B cell (primary cell): ENCODE data around the gene FBN2. TPM values are rescaled to one million over a fixed set of nuclear protein-coding genes. Genes with fewer than 3 reads are reported as not detected.

ENCODE experiments used
- ATAC-seq: fragments of 200-7000 bp; cut with Tn5 transposase; one replicate; pipeline ENCODE4 v1.10.0; 2021; ENCODE audit warnings: low read depth, mild to moderate bottlenecking, moderate number of reproducible peaks, moderate library complexity
- CTCF ChIA-PET: fragments of 350-600 bp; sonication (Branson Sonifier 250); formaldehyde crosslinking; loops from one replicate; lab custom pipeline; 2021; ENCODE audit warnings: antibody characterized with exemption, inconsistent platforms; lab: Charles Lee
- POLR2A ChIA-PET: fragments of 350-600 bp; sonication (Branson Sonifier 250); formaldehyde crosslinking; loops from one replicate; lab custom pipeline; 2021; ENCODE audit warnings: antibody characterized with exemption; lab: Charles Lee
- DNase-seq: peaks from one replicate; pipeline ENCODE4 v3.0.0; 2013
- H2AFZ ChIP-seq: 2 replicates; pipeline ENCODE4 v1.6.1; 2012; ENCODE audit warnings: mild to moderate bottlenecking, low read depth, low read length; ENCODE audit not compliant: insufficient read depth, poor library complexity, severe bottlenecking
- H3K27ac ChIP-seq, 2 donors: 1 replicate in 1 of 2; 2 replicates in 1 of 2; pipeline ENCODE4 v1.5.1; 2012 to 2013; ENCODE audit warnings: low read length in 2 of 2, mild to moderate bottlenecking in 2 of 2, moderate library complexity in 1 of 2
- H3K27me3 ChIP-seq, 4 experiments: fragments of 200-600 bp in 1 of 4; sonication (generic) in 1 of 4; replicated peaks in 1 of 4; 1 replicate in 2 of 4; 2 replicates in 2 of 4; pipeline versions ENCODE4 v1.6.1 to v1.7.0; 2013 to 2016; ENCODE audit warnings: low read length in 3 of 4, mild to moderate bottlenecking in 2 of 4, mixed read lengths in 1 of 4, moderate library complexity in 1 of 4; ENCODE audit not compliant: insufficient read depth in 4 of 4, control insufficient read depth in 3 of 4; ENCODE audit errors: control extremely low read depth in 1 of 4
- H3K36me3 ChIP-seq, 2 experiments: replicated peaks in 1 of 2; 1 replicate in 1 of 2; 2 replicates in 1 of 2; pipeline versions ENCODE4 v1.6.1 to v1.7.1; 2013; ENCODE audit warnings: low read length in 1 of 2; ENCODE audit not compliant: insufficient read depth in 2 of 2, control insufficient read depth in 1 of 2; ENCODE audit errors: control extremely low read depth in 1 of 2, extremely low read depth in 1 of 2
- H3K4me1 ChIP-seq, 2 donors: fragments of 200-600 bp in 1 of 2; sonication (generic) in 1 of 2; 1 replicate in 1 of 2; 2 replicates in 1 of 2; pipeline versions ENCODE4 v1.5.1 to v1.6.1; 2013 to 2017; ENCODE audit warnings: low read length in 2 of 2; ENCODE audit not compliant: control insufficient read depth in 2 of 2, insufficient read depth in 2 of 2
- H3K4me2 ChIP-seq: replicated peaks from 2 replicates; pipeline ENCODE3; 2012; ENCODE audit warnings: mild to moderate bottlenecking, low read depth, low read length; ENCODE audit not compliant: poor library complexity, severe bottlenecking
- H3K4me3 ChIP-seq, 5 experiments: fragments of 200-600 bp in 1 of 5; sonication (generic) in 1 of 5; 1 replicate in 3 of 5; 2 replicates in 2 of 5; pipeline versions ENCODE4 v1.5.1 to v1.7.0; 2011 to 2016; ENCODE audit warnings: low read length in 4 of 5, mild to moderate bottlenecking in 4 of 5, low read depth in 2 of 5, control low read depth in 1 of 5, moderate library complexity in 1 of 5; ENCODE audit not compliant: insufficient read depth in 1 of 5; ENCODE audit errors: control extremely low read depth in 1 of 5, extremely low read depth in 1 of 5
- H3K79me2 ChIP-seq: fragments of 200-600 bp; sonication (generic); one replicate; pipeline ENCODE4 v1.6.0; 2016; ENCODE audit warnings: low read length; ENCODE audit not compliant: control insufficient read depth, insufficient read depth
- H3K9ac ChIP-seq: fragments of 200-600 bp; sonication (generic); 2 replicates; pipeline ENCODE4 v1.6.1; 2017; ENCODE audit warnings: mild to moderate bottlenecking, low read length, moderate library complexity
- H3K9me3 ChIP-seq, 3 donors: one replicate each; pipeline versions ENCODE4 v1.6.1 to v1.7.1; 2013; ENCODE audit warnings: low read length in 2 of 3; ENCODE audit not compliant: control insufficient read depth in 2 of 3, insufficient read depth in 1 of 3; ENCODE audit errors: control extremely low read depth in 1 of 3
- H4K20me1 ChIP-seq: 2 replicates; pipeline ENCODE4 v1.6.0; 2012; ENCODE audit warnings: mild to moderate bottlenecking, low read length; ENCODE audit not compliant: insufficient read depth, control insufficient read depth, poor library complexity, severe bottlenecking
- H3K27ac Mint-ChIP-seq: one replicate; pipeline ENCODE4 v1.8.0; 2021; ENCODE audit warnings: mixed read lengths
- H3K27me3 Mint-ChIP-seq: one replicate; pipeline ENCODE4 v1.8.0; 2021; ENCODE audit warnings: mixed read lengths
- H3K4me1 Mint-ChIP-seq: one replicate; pipeline ENCODE4 v1.8.0; 2021; ENCODE audit warnings: mixed read lengths
- H3K4me3 Mint-ChIP-seq: one replicate; pipeline ENCODE4 v1.8.0; 2021; ENCODE audit warnings: mixed read lengths
- H3K9me3 Mint-ChIP-seq: one replicate; pipeline ENCODE4 v1.8.0; 2022; ENCODE audit warnings: mixed read lengths; ENCODE audit not compliant: insufficient read depth
- CTCF ChIP-seq: fragments of 200-600 bp; IDR thresholded peaks from one replicate; pipeline ENCODE4 v1.8.0; 2022; ENCODE audit warnings: antibody characterized with exemption, mild to moderate bottlenecking
- EZH2 ChIP-seq: IDR thresholded peaks from 2 replicates; pipeline ENCODE4 v1.6.1; 2012; ENCODE audit warnings: borderline replicate concordance, low read depth, mild to moderate bottlenecking, moderate library complexity, low read length; ENCODE audit not compliant: insufficient read depth, poor library complexity, severe bottlenecking
- WGBS: methylation state at CpG from one replicate; pipeline ENCODE4 v1.1.5; 2013; ENCODE audit warnings: missing lambda C conversion rate; ENCODE audit not compliant: insufficient coverage; 5-methylcytosine and 5-hydroxymethylcytosine counted together
- intact Hi-C: fragments of 100-400 bp; cut with micrococcal nuclease; formaldehyde crosslinking; loops from one replicate; pipeline ENCODE4 v1.10.0; 2022
- polyA plus RNA-seq: library from polyadenylated mRNA; depleted of rRNA; stranded (reverse); fragments of >200 nt; gene quantifications from 2 replicates; pipeline ENCODE4 v1.2.3, GENCODE V29; 2012
- total RNA-seq, 2 donors: library from RNA; stranded (reverse); fragments of 120-200 nt in 1 of 2; gene quantifications; 1 replicate in 1 of 2; 2 replicates in 1 of 2; pipeline versions ENCODE4 v1.2.3 to v1.2.4, GENCODE V29; 2013 to 2022

FBN2 gene
- total and polyA plus RNA-seq, 2 donors (not counting 1 experiment from before 2014, with no cell fraction given): 0.03 TPM; not detected in 1

DNA sequence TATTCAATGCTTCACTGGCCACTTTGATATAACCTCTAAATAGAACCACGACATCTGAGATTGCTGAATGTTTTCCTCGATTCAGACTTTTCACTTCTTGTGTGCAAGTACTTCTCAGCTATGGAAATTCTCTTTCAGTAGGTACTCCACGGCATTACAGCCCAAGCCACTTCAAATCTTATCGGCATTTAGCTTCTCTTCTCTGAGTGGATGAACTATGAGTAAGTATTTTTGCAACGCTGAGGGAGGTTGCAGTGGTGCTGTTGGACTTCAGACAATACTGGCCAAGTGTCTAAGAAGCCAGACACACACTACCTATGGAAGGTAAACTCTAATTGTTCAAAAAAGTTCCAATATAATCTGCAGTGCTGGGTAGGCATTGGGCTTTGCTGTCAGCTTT lies 60.1 kb downstream of the FBN2 start:
- no peak overlapping the region for H2AFZ ChIP-seq
- H3K79me2 ChIP-seq: no peaks in the 10 kb centered on the region
- H3K27ac ChIP-seq: no peak overlapping the region
- DNase-seq (no peak), ATAC-seq (no peak)
- H3K9me3 ChIP-seq: no peaks in the 10 kb centered on the region
- no peak overlapping the region for H3K4me2 ChIP-seq
- no peak overlapping the region for H3K9ac ChIP-seq
- no peaks in the 10 kb centered on the region for H4K20me1 ChIP-seq
- no peaks in the 10 kb centered on the region for H3K36me3 ChIP-seq
- intact Hi-C loops: no loop called here
- ChIA-PET POLR2A (no interaction called here), CTCF (no interaction called here)
- no peak overlapping the region for H3K4me3 ChIP-seq
- no peaks in the 10 kb centered on the region for H3K27me3 ChIP-seq
- H3K4me3 Mint-ChIP-seq: no peak overlapping the region
- H3K27ac Mint-ChIP-seq: no peak overlapping the region
- H3K4me1 ChIP-seq: no peaks in the 10 kb centered on the region
- H3K27me3 Mint-ChIP-seq: no peaks in the 10 kb centered on the region
- TF ChIP-seq CTCF (no peak), EZH2 (no peak)
- 45% methylated on average over 2 of the region's 5 CpGs for WGBS
- no peaks in the 10 kb centered on the region for H3K9me3 Mint-ChIP-seq
- no peaks in the 10 kb centered on the region for H3K4me1 Mint-ChIP-seq

DNA sequence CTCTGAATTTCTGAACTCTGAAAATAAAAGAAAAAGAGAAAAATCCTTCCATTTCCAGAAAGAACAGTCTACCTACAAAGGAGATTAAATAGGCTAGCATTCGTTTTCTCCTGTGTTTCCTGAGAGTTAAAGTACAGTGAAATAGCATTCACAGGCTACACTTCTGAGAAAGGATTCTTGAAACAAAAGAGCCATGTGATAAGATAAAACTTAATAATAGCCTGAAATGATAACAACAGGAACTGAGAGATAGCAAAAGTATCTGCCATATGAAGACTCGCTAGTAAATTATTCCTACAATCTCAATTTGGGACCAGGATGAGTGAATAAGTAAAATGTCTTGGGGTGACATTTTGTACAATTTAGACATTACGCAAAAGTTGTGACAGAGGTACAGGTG lies 62.4 kb downstream of the FBN2 start:
- no peak overlapping the region for H3K4me3 Mint-ChIP-seq
- no peaks in the 10 kb centered on the region for H3K79me2 ChIP-seq
- H4K20me1 ChIP-seq: no peaks in the 10 kb centered on the region
- WGBS: no CpG with 5 or more reads among the region's 3 CpGs
- H3K9ac ChIP-seq: no peak overlapping the region
- H3K36me3 ChIP-seq: no peaks in the 10 kb centered on the region
- H3K9me3 Mint-ChIP-seq: no peaks in the 10 kb centered on the region
- H3K4me1 Mint-ChIP-seq: no peaks in the 10 kb centered on the region
- TF ChIP-seq CTCF (no peak), EZH2 (no peak)
- H3K4me1 ChIP-seq: no peaks in the 10 kb centered on the region
- DNase-seq: no peak
- no peak overlapping the region for H2AFZ ChIP-seq
- no peaks in the 10 kb centered on the region for H3K9me3 ChIP-seq
- intact Hi-C loops: no loop called here
- H3K27me3 ChIP-seq: no peaks in the 10 kb centered on the region
- no peak overlapping the region for H3K27ac ChIP-seq
- ATAC-seq: no peak
- no peaks in the 10 kb centered on the region for H3K27me3 Mint-ChIP-seq
- H3K4me3 ChIP-seq: no peak overlapping the region
- no peak overlapping the region for H3K4me2 ChIP-seq
- CTCF ChIA-PET: no interaction called here
- POLR2A ChIA-PET: no interaction called here
- H3K27ac Mint-ChIP-seq: no peak overlapping the region
